HG02852 (cell line): ENCODE results near the gene MTG1.
"Not testable (repeated sequence)": the region's sequence is repeated elsewhere in the genome, so short reads cannot be mapped to it uniquely, and the experiment has no call there.

Experiments used
- ATAC-seq: cut with Tn5 transposase; IDR thresholded peaks from one replicate; pipeline ENCODE4 v1.9.1; 2021; ENCODE audit warnings: mild to moderate bottlenecking, moderate library complexity; ENCODE audit not compliant: unreplicated experiment

Gene MTG1

DNA sequence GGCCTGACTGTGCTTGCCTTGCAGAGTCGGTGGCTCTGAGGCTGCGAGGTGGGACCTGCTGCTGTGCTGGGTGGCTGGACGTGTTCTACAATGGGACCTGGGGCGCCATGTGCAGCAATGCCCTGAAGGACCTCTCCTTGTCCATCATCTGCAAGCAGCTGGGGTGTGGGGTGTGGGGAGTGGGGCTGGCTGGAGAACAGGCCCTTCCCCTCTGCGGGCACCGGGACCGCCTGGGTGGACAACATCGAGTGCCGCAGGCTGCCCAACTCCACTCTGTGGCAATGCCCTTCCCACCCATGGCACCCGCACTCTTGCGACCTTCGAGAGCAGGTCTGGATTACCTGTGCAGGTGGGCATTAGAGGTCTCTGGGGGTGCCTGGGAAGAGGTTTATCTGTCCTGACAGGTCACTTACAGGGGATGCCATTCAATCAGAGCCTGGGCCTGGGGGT, 70.7 kb downstream of the MTG1 start:
- no peak for ATAC-seq

DNA sequence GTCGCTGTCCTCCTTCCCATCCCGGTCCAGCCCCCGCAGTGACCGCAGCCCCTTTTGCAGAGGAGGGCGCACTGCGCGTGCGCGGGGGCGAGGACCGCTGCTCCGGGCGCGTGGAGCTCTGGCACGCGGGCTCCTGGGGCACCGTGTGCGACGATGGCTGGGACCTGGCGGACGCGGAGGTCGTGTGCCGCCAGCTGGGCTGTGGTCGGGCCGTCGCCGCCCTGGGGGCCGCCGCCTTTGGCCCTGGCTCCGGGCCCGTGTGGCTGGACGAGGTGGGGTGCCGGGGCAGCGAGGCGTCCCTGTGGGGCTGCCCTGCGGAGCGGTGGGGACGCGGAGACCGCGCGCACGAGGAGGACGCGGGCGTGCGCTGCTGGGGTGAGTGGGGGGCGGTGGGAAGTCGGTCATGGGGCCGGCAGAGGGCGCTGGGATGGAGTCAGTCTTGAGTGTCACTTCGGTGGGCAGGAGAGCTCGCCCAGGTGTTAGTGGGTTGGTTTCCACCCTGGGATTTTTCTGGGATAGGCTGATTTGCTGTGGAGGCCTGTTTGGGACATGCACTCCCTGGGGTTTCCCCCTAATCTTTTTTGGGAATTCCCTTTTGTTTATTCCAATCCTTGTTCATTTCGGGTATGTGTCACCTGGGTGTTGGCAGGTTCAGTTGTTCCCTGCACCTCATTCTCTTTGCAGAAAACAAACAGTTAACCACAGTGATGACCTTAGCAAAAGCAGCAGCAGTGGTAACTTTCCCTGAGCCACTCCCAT, 71.4 kb downstream of the MTG1 start:
- ATAC-seq = no peak

DNA sequence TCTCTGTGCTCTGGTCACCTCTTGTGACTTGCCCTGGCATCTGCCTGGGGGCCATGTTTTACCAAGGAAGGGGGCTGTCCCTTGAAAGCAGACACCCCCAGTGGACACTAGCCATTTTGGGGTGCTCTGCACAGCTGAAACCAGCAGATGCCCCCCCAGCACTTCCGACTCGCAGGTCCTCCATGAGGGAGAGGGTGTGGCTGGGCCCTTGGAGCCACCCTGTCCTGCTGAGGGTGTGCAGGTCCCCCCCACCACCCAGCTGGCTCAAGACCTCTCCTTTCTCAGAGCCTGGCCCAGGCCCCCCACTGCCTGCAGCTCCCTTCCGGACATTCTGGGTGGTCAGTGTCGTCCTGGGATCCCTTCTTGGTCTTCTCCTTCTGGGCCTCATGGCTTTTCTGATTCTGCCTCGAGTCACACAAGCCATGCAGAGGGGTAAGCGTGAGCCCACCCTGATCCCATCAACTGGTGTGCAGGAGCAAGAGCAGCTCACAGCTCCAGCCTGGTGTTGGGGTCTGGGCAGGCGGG, 72.1 kb downstream of the MTG1 start:
- no peak for ATAC-seq

DNA sequence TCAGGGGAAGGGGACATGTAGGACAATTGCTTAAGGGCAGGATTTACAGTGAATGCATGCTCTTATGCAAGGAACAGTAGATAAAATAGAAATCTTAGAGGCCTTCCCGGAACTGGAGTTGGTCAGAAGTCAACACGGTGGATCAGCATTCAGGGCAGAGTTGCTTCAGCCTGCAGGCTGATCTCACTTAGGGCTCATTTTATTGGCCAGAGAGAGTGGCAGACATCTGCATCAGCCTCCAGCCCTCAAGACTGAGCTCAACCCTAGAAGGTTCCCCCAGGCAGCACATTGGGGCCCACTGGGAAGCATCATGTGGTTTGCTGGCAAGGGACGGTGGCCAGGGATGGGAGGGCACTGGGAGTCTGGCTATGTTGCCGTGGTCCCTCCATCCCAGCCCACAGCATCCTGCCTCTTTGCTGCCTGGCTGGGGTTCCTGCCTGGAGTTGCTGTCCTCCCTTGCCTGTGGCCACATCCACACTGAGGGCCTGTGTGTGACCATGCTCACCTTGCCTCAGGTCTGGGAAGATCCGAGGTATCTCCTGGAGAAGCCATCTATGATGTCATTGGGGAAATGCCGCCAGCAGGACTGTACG, 72.8 kb downstream of the MTG1 start:
- no peak for ATAC-seq

DNA sequence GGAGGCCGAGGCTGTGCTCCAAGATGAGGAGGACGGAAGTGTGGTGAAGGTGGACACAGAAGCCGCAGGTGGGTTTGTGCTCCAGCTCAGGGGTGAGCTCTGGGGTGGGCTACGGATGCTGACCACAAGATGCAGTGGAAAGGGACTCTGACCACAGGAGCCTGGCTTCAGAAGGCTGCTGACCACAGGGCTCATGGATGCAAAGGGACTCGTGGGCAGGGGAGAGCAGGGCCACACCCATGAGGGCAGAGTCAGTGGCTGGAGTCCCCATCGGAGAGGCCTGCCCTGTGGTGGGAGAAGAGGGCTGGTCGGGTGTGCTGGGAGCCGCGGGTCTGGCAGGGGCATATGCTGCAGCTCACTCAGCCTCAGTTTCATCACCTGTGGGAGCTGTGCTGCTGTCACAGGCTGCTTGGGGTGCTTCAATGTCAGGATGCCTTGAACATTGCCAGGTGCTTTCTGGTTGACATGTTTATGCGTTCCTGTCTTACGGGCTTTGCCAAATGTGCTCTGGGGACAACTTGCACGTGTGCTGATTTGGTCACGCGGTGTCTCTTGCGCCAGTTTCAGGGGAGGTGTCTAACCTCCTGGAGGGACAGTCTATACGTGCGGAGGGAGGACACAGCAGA, 73.4 kb downstream of the MTG1 start:
- ATAC-seq = no peak

DNA sequence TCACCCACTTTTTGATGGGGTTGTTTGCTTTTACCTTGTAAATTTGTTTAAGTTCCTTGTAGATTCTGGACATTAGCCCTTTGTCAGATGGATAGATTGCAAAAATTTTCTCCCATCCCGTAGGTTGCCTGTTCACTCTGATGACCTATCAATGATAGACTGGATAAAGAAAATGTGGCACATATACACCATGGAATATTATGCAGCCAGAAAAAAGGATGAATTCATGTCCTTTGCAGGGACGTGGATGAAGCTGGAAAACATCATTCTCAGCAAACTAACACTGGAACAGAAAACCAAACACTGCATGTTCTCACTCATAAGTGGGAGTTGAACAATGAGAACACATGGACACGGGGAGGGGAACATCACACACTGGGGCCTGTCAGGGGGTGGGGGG, 75.2 kb downstream of the MTG1 start:
- not testable (repeated sequence) for ATAC-seq

DNA sequence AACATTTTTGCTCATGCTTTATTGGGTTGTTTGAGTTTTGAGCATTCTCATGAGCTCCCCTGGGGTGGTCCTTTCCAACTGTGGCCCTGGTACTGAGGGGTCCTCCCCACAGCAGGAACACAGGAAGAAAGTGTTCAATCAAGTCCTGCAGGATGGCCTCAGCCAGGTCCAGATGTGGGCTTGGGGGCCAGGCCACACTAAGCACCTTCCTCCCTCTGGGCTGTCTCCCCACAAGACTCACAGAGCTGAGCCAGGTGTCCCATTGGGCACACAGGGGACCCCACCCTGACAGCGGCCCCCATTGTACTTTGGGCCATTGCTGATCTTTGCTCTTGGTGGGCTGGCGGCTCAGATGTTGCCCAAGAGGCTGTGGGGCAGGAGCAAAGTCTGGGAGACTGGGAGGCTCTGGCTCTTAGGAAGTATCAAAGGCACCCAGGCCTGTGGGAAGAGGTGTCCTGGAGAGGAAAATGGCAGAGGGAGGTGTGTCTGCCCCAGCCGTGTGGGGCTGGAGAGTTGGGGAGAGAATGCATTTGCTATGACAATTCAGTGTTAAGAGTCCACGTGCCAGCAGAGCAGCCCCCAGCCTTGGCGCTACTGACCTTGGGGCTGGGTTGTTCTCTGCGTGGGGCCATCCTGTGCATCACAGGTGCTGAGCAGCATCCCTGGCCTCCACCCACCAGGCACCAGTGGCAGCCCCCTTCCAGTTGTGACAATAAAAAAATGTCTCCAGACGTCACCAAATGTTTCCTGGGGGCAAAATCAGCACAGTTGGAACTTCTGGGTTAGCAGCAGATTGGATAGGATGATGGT, 77.5 kb downstream of the MTG1 start:
- ATAC-seq = no peak
